Endothelial cell of umbilical vein (primary cell): ENCODE data around the gene CD200R1L. TPM values are rescaled to one million over a fixed set of nuclear protein-coding genes. Genes with fewer than 3 reads are reported as not detected.

Source experiments
- BruUV-seq: library from RNA; stranded (reverse); fragments of 400-500 nt; replicated peaks from 2 replicates; lab custom pipeline; 2021; lab: Mats Ljungman, UMichigan
- CTCF ChIA-PET: fragments of 300-600, 350-600 bp; sonication (Branson Sonifier 250); formaldehyde crosslinking; loops from one replicate; lab custom pipeline; 2021; ENCODE audit warnings: antibody characterized with exemption, inconsistent platforms; lab: Charles Lee
- POLR2A ChIA-PET: fragments of 300-600, 350-600 bp; sonication (Branson Sonifier 250); formaldehyde crosslinking; loops from one replicate; lab custom pipeline; 2021; ENCODE audit warnings: antibody characterized with exemption, inconsistent platforms; lab: Charles Lee
- DNase-seq: peaks from one replicate; pipeline ENCODE4 v3.0.0-alpha.2; 2011; ENCODE audit warnings: low read depth, low spot score
- FAIRE-seq: peaks from 2 replicates; lab custom pipeline; 2011; peaks lifted over from hg19 to GRCh38; lab: Jason Lieb, UNC
- H2AFZ ChIP-seq: 2 replicates; pipeline ENCODE4 v1.6.0; 2012; ENCODE audit warnings: low read depth, low read length, control low read depth, inconsistent platforms
- H3K27ac ChIP-seq: 2 replicates; pipeline ENCODE4 v1.5.1; 2011; ENCODE audit warnings: low read depth, mild to moderate bottlenecking, control low read depth, low read length, moderate library complexity; ENCODE audit not compliant: insufficient read depth
- H3K27me3 ChIP-seq, 2 experiments: 2 replicates each; pipeline versions ENCODE4 v1.6.0 to v1.6.1; 2011; ENCODE audit warnings: low read length in 2 of 2, mixed read lengths in 1 of 2; ENCODE audit not compliant: control insufficient read depth in 2 of 2, insufficient read depth in 2 of 2
- H3K36me3 ChIP-seq, 2 experiments: 2 replicates in 1 of 2; 3 replicates in 1 of 2; pipeline ENCODE4 v1.5.1; 2011; ENCODE audit warnings: low read length in 2 of 2, mild to moderate bottlenecking in 1 of 2, moderate library complexity in 1 of 2; ENCODE audit not compliant: control insufficient read depth in 2 of 2, insufficient read depth in 2 of 2; ENCODE audit errors: extremely low read depth in 1 of 2
- H3K4me1 ChIP-seq: 3 replicates; pipeline ENCODE4 v1.5.1; 2011; ENCODE audit warnings: mild to moderate bottlenecking, low read length; ENCODE audit not compliant: control insufficient read depth, insufficient read depth; ENCODE audit errors: extremely low read depth
- H3K4me2 ChIP-seq: 2 replicates; pipeline ENCODE4 v1.6.1; 2011; ENCODE audit warnings: low read length, control low read depth, mixed read lengths; ENCODE audit not compliant: insufficient read depth
- H3K4me3 ChIP-seq, 3 experiments: fragments of 200-600 bp in 1 of 3; sonication (generic), shearing (Covaris generic) in 1 of 3; replicated peaks in 1 of 3; 2 replicates each; pipeline ENCODE4 v1.5.1; 2011 to 2016; ENCODE audit warnings: control low read depth in 3 of 3, low read length in 3 of 3, mild to moderate bottlenecking in 2 of 3, inconsistent platforms in 1 of 3, low read depth in 1 of 3, moderate library complexity in 1 of 3; ENCODE audit not compliant: insufficient read depth in 1 of 3
- H3K79me2 ChIP-seq: 2 replicates; pipeline ENCODE4 v1.6.0; 2012; ENCODE audit warnings: low read length, inconsistent platforms; ENCODE audit not compliant: control insufficient read depth, insufficient read depth
- H3K9ac ChIP-seq: replicated peaks from 2 replicates; pipeline ENCODE3; 2011; ENCODE audit warnings: low read length, control low read depth; ENCODE audit not compliant: insufficient read depth; ENCODE audit errors: extremely low read depth
- H3K9me1 ChIP-seq: replicated peaks from 3 replicates; pipeline ENCODE4 v1.6.0; 2011; ENCODE audit warnings: mild to moderate bottlenecking, low read length; ENCODE audit not compliant: control insufficient read depth, insufficient read depth; ENCODE audit errors: extremely low read depth
- H3K9me3 ChIP-seq: replicated peaks from 2 replicates; pipeline ENCODE4 v1.5.1; 2012; ENCODE audit warnings: low read length, inconsistent platforms; ENCODE audit not compliant: control insufficient read depth, insufficient read depth
- H4K20me1 ChIP-seq: replicated peaks from 2 replicates; pipeline ENCODE3; 2011; ENCODE audit warnings: mild to moderate bottlenecking, low read length; ENCODE audit not compliant: control insufficient read depth, insufficient read depth; ENCODE audit errors: extremely low read depth
- CTCF ChIP-seq, 2 donors: IDR thresholded peaks; 1 replicate in 1 of 2; 2 replicates in 1 of 2; pipeline ENCODE4 v1.5.1; 2011; ENCODE audit warnings: low read length in 2 of 2, mild to moderate bottlenecking in 2 of 2, moderate library complexity in 2 of 2, control low read depth in 1 of 2, inconsistent platforms in 1 of 2, low read depth in 1 of 2; ENCODE audit not compliant: insufficient read depth in 1 of 2; ENCODE audit errors: extremely low read depth in 1 of 2
- EZH2 ChIP-seq: IDR thresholded peaks from 2 replicates; pipeline ENCODE4 v1.6.1; 2012; ENCODE audit warnings: borderline replicate concordance, low read depth, mild to moderate bottlenecking, moderate library complexity, low read length, inconsistent platforms; ENCODE audit not compliant: severe bottlenecking
- FOS ChIP-seq: IDR thresholded peaks from 2 replicates; pipeline ENCODE4 v1.6.1; 2011; ENCODE audit warnings: mild to moderate bottlenecking, low read length, moderate library complexity, borderline replicate concordance; ENCODE audit not compliant: insufficient read depth
- GATA2 ChIP-seq: IDR thresholded peaks from 2 replicates; pipeline ENCODE4 v1.7.0; 2011; ENCODE audit warnings: low read depth, mild to moderate bottlenecking, moderate library complexity, mixed read lengths, low read length; ENCODE audit not compliant: insufficient read length, insufficient read depth
- JUN ChIP-seq: IDR thresholded peaks from 2 replicates; pipeline ENCODE4 v1.6.1; 2011; ENCODE audit warnings: borderline replicate concordance, low read depth; ENCODE audit not compliant: insufficient read length, insufficient read depth
- MAX ChIP-seq: IDR thresholded peaks from 2 replicates; pipeline ENCODE4 v1.6.1; 2011; ENCODE audit not compliant: insufficient read depth, insufficient read length
- MYC ChIP-seq: IDR thresholded peaks from one replicate; pipeline ENCODE4 v1.6.1; 2011; ENCODE audit warnings: mild to moderate bottlenecking, low read depth, low read length
- POLR2A ChIP-seq: IDR thresholded peaks from 2 replicates; pipeline ENCODE4 v1.6.1; 2012; ENCODE audit warnings: low read depth, mild to moderate bottlenecking, control low read depth, low read length
- POLR2AphosphoS5 ChIP-seq: IDR thresholded peaks from 2 replicates; pipeline ENCODE4 v1.6.1; 2012; ENCODE audit warnings: low read depth, mild to moderate bottlenecking, control low read depth, low read length, moderate library complexity; ENCODE audit not compliant: insufficient read depth
- dilution Hi-C: fragments of 300-500 bp; cut with MboI; formaldehyde crosslinking; loops from one replicate; pipeline ENCODE4 v1.15.0; 2019; ENCODE audit warnings: low sequenced_read_pairs; ENCODE audit not compliant: extremely low pct_ligation_motif_present
- intact Hi-C: fragments of 100-400 bp; cut with micrococcal nuclease; formaldehyde crosslinking; loops from one replicate; pipeline ENCODE4 v1.10.0; 2022
- polyA plus RNA-seq, 4 experiments: library from polyadenylated mRNA; depleted of rRNA in 3 of 4; stranded (reverse) in 3 of 4; unstranded in 1 of 4; fragments of >200 nt; gene quantifications; 2 replicates each; pipeline versions ENCODE4 v1.2.1 to v1.2.3, GENCODE V29; 2011 to 2012; ENCODE audit warnings: missing spikeins in 1 of 4
- total RNA-seq: library from RNA; stranded (reverse); gene quantifications from 2 replicates; pipeline ENCODE4 v1.2.3, GENCODE V29; 2021

Gene CD200R1L
- total and polyA plus RNA-seq, 2 donors (not counting 3 experiments of a cell fraction or from before 2014, with no cell fraction given) = not detected

DNA sequence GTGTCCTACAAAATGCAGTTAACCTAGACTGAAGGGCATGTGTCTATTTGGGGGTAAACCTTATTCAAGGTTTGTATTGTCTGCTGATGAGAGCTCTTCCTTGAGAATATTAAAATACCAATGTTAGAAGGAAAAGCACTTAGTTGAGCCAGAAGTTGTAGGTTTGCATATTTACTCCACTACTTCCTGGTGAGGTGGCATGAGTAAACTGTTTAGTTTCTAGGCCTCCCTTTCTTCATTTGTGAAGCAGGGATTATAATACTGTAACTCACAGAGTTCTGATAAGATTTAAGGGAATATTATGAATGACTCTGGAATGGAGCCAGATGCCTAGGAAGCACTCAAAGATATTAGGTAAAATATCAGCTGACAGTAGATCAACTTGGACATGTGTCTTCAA is 46.7 kb downstream of the CD200R1L start:
- ChIA-PET POLR2A (no interaction called here), CTCF (no interaction called here)
- H4K20me1 ChIP-seq = no peaks in the 10 kb centered on the region
- no peak overlapping the region for H2AFZ ChIP-seq
- no peak for TF ChIP-seq POLR2A
- TF ChIP-seq JUN = no peak
- no peak for TF ChIP-seq POLR2AphosphoS5
- no peak for TF ChIP-seq MYC
- TF ChIP-seq MAX = no peak
- no peak for TF ChIP-seq FOS
- no peak for TF ChIP-seq EZH2
- TF ChIP-seq GATA2 = no peak
- no peak for TF ChIP-seq CTCF (IDR thresholded peaks at IDR 0.05; ENCODE audit: extremely low read depth in 1 of 2, insufficient read depth in 1 of 2, low read depth in 1 of 2, low read length in 2 of 2)
- BruUV-seq = no TSS peak
- H3K27ac ChIP-seq = no peak overlapping the region
- intact Hi-C loops = no loop called here
- H3K4me1 ChIP-seq = no peaks in the 10 kb centered on the region
- H3K79me2 ChIP-seq = no peaks in the 10 kb centered on the region
- H3K27me3 ChIP-seq = peaks cover 0 to 3% of the 10 kb centered on the region in 2 experiments
- no peaks in the 10 kb centered on the region for H3K9me3 ChIP-seq
- H3K36me3 ChIP-seq = no peaks in the 10 kb centered on the region
- H3K9me1 ChIP-seq = no peaks in the 10 kb centered on the region
- no peak overlapping the region for H3K4me3 ChIP-seq
- dilution Hi-C loops = no loop called here
- H3K4me2 ChIP-seq = no peak overlapping the region
- FAIRE-seq (no peak), DNase-seq (no peak)
- no peak overlapping the region for H3K9ac ChIP-seq
